Stimulated activated naive CD8-positive, alpha-beta T cell treated with anti-CD3 and anti-CD28 coated beads, Interleukin-15, Interleukin-2, amounts not matched to agents 100 U/mL and 50 U/mL, for 24 hours (primary cell): ENCODE data around the gene ZNF79.

Experiments
- ATAC-seq: fragments of 150-1000 bp; cut with Tn5 transposase; one replicate; pipeline ENCODE4 v1.10.0; 2021
- DNase-seq: peaks from one replicate; pipeline ENCODE4 v3.0.0; 2021

The ZNF79 gene

GRCh38 chr9:127423934-127424675, at the start of gene ZNF79:
ZNF79 (plus strand) TSS chr9:127424382; CDS start chr9:127424788, 406 bp downstream.
- ATAC-seq (peak; percentile 70), DNase-seq (peak; percentile 95)

DNA sequence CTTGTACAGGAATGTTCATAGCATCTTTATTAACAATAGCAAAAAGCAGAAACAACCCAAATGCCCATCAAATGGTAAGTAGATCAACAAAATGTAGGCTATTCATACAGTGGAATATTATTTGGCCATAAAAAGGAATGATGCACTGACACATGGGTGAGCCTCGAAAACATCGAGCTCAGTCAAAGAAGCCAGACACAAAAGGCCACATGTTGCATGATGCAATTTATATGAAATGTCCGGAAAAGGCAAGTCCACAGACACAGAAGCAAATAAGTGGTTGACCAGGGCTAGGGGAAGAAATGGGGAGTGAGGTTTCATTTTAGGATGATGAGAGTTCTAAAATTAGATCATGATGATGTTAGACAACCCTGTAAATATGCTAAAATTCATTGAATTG, 43.7 kb upstream of the ZNF79 start:
- DNase-seq, result no peak
- no peak for ATAC-seq

GRCh38 chr9:127382541-127382940, 41.6 kb upstream of the ZNF79 start:
- DNase-seq (no peak), ATAC-seq (no peak)

GRCh38 chr9:127384016-127384730, 40.0 kb upstream of the ZNF79 start:
- ATAC-seq (no peak), DNase-seq (no peak)

- DNase-seq, result no peak
Measured at GRCh38 chr9:127384901-127385300, 39.3 kb upstream of the ZNF79 start.

GRCh38 chr9:127386249-127386648, 37.9 kb upstream of the ZNF79 start:
- ATAC-seq, result no peak

More at GRCh38 chr9:127384901-127385300, 39.3 kb upstream of the ZNF79 start:
- ATAC-seq, result no peak

DNA sequence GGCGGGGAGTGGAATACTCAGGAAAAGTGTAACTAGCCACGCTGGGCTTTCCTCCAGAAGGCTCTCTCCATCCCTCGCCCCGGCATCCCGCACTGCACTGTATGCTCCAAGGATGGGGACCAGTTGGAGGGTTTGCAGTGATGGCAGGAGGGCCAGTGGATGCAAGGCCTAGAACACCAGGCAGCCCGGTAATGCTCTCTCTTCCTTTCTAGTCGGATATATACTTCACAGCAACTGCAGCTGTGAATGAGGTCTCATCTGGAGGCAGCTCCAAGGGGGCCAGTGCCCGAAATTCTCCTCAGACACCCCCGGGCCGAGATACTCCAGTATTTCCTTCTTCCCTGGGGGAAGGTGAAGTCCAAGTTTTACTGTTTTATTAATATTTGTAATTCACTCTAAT, 37.2 kb upstream of the ZNF79 start:
- DNase-seq (no peak), ATAC-seq (no peak)

More at GRCh38 chr9:127386249-127386648, 37.9 kb upstream of the ZNF79 start:
- no peak for DNase-seq

DNA sequence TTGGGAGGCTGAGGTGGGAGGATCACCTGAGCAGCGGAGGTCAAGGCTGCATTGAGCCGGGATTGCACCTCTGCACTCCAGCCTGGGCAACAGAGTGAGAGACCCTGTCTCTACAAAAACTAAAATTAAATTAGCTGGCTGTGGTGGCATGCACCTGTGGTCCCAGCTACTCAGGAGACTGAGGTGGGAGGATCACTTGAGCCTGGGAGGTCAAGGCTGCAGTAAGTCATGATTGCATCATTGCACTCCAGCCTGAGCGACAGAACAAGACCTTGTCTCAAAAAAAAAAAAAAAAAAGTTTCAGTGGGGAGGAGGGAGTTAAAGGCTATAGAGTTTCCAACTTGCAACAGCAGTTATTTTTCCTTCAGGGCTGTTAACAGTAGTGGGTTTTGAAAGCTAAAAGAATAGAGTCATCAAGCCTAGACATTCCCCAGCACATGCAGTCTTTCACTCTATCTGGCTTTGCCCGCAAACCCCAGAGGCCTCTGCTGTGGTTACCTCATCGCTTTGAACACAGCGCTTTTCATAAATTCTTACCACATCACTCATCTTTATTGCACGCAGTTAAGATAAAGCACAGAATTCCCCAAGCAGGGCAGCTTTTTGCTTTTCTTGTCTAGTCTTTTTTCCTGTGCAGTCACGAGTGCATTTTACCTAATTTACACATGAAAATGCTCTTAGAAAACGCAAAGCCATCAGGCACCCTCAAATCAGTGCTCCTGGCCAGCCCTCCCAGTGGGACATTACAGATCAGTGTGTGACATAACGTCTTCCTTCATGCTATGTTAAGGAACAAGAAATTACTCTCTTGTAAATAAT, 35.9 kb upstream of the ZNF79 start:
- DNase-seq (peak; percentile 83), ATAC-seq (peak; percentile 99)

GRCh38 chr9:127388856-127389238, 35.3 kb upstream of the ZNF79 start:
- DNase-seq (no peak), ATAC-seq (no peak)

DNA sequence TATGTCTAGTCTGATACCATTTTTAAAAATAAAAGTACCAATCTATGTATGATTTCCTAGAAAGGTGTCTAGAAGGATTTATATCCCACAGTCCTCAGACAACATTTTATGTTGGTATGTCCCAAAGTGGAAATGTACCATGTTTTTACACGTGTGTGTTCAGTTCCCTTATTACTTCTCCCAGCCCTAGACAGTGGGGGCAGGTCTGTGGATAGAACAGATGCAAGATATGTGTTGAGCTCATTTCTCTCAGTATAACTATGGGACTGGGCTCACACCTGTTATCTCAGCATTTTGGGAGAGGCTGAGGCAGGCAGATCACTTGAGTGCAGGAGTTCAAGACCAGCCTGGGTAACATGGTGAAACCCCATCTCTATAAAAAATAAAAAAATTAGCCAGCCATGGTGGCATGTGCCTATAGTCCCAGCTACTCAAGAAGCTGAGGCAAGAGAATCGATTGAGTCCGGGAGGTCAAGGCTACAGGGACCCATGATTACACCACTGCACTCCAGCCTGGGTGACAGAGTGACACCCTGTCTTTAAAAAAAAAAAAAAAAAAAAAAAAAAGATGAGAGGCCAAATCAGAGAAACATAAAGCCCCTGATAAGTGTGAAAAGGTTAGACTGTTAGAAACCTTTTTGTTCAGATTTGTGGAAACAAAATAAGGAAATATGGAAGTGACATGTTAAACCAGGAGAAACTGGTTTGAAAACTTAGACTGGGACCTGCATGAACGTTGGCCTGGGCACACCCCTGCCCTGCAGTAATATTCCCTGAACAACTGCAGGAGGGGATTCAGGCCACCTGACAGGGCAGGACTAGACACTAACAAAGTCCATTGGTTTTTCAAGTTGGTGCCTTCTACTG, 34.6 kb upstream of the ZNF79 start:
- no peak for DNase-seq
- ATAC-seq, result no peak

- ATAC-seq, result no peak
Measured at GRCh38 chr9:127390248-127390545, 34.0 kb upstream of the ZNF79 start.

DNA sequence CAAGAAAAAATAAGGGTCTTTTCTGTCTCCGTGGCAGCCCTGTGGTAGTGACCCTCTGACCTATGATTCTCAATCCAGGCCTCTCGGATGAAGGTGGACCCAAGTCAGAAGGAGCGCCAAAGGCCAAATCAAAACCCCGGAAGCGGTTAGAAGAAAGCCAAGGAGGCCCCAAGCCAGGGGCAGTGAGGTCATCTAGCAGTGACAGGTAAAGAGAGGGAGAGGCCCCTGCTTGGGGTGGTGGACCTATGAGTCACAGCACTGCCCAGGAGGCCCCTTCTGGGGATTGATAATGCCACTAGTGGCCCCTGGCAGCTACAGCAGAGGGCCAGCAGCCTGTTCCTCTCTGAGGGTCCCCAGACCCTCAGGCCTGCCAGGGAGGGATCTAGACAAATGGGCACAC, 33.6 kb upstream of the ZNF79 start:
- ATAC-seq, result no peak
- DNase-seq, result no peak

More at GRCh38 chr9:127390248-127390545, 34.0 kb upstream of the ZNF79 start:
- no peak for DNase-seq

GRCh38 chr9:127392166-127392565, 32.0 kb upstream of the ZNF79 start:
- DNase-seq, result no peak
- no peak for ATAC-seq

DNA sequence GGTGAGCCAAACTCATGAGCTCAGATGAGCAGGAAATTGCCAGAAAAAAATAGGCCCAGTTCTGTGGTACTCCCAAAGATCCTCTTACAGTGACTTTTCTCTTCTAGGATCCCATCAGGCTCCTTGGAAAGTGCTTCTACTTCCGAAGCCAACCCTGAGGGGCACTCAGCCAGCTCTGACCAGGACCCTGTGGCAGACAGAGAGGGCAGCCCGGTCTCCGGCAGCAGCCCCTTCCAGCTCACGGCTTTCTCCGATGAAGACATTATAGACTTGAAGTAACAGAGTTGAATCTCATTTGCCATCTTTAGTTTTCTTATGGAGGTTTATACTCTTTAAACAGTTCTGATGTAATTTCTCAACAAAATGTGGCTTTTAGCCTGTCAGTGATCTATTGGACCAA, 31.2 kb upstream of the ZNF79 start:
- ATAC-seq (no peak), DNase-seq (no peak)

GRCh38 chr9:127393645-127394044, 30.5 kb upstream of the ZNF79 start:
- DNase-seq (no peak), ATAC-seq (no peak)

DNA sequence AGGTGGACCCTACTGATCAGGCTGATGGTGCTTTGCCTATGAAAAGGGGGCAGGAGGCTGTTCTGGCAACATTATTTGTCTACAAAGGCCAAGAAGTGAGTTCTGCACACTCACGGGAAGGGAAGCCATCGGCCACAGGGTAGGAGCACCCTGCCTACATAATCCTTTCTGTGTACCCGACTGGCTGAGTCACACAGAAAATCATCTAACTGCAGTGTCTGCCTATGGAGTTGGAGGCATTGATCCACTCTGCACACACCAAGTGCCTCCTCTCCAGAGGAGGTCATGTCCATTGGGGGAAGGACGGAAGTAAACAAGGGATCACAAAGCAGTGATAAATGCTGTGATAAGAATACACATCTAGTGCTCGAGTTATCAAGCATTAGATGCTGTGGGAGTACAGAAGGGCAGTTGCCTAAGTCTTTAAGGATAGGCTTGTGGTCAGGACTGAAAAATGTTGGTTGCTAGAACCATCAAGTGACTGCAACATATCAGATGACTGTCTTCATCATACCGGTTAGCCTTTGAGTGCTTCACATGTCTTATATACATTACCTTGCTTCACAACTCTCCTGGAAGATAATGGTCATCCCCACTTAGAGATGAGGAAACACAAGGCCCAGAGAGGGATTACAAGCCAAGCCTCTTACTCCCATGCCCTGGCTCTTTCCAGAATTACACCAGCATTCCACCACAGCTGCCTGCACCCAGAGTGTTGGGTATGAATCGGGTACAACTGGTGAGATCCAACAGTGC, 28.5 kb upstream of the ZNF79 start:
- ATAC-seq, result no peak
- no peak for DNase-seq

- ATAC-seq, result no peak
- DNase-seq, result no peak
Measured at GRCh38 chr9:127396253-127396807, 27.9 kb upstream of the ZNF79 start.

- DNase-seq (peak; percentile 85), ATAC-seq (peak; percentile 95)
Measured at GRCh38 chr9:127396808-127397645, 27.2 kb upstream of the ZNF79 start, which contains the start of gene SLC2A8. SLC2A8 (plus strand) TSS chr9:127397169; CDS start chr9:127397231, 62 bp downstream.

- ATAC-seq (no peak), DNase-seq (peak; percentile 52)
Measured at GRCh38 chr9:127397646-127398274, 26.4 kb upstream of the ZNF79 start.
